ENCODE data around the gene PTPRG.

The PTPRG gene

GRCh38 chr3:62178739-62179600 is 617.6 kb downstream of the PTPRG start:
- Histone ChIP-seq H3K9me2 (replicated peaks; ENCODE audit: low read depth, low read length) (no peaks in the 10 kb centered on the region), H3F3A (ENCODE audit: low read depth) (no peaks in the 10 kb centered on the region), H3K79me2 (ENCODE audit: insufficient read depth, low read length) (no peaks in the 10 kb centered on the region), H3K9me3 (ENCODE audit: insufficient read depth, low read depth, low read length) (no peaks in the 10 kb centered on the region), H3K9ac (ENCODE audit: low read depth, low read length, poor library complexity, severe bottlenecking) (no peak overlapping the region), H3K4me1 (ENCODE audit: insufficient read depth, low read length, poor library complexity, severe bottlenecking) (no peaks in the 10 kb centered on the region), H3K4me2 (ENCODE audit: low read depth, low read length, poor library complexity, severe bottlenecking) (no peak overlapping the region), H3K36me3 (ENCODE audit: insufficient read depth, low read length) (no peaks in the 10 kb centered on the region), H4K20me1 (ENCODE audit: insufficient read depth, low read length, poor library complexity, severe bottlenecking) (no peaks in the 10 kb centered on the region), H2AFZ (ENCODE audit: low read length) (no peak overlapping the region), H3K27me3 (ENCODE audit: insufficient read depth, low read length, poor library complexity, severe bottlenecking) (no peaks in the 10 kb centered on the region), H3K4me3 (ENCODE audit: low read length, poor library complexity, severe bottlenecking) (no peak overlapping the region)
- TF ChIP-seq CTCF (conservative IDR thresholded peaks at IDR 0.05; ENCODE audit: low read length) = no peak

- no peak overlapping the region for H2AFZ ChIP-seq (ENCODE audit: low read length)
- H3K79me2 ChIP-seq (ENCODE audit: insufficient read depth, low read length) = no peaks in the 10 kb centered on the region
- H4K20me1 ChIP-seq (ENCODE audit: insufficient read depth, low read length, poor library complexity, severe bottlenecking) = no peaks in the 10 kb centered on the region
- H3F3A ChIP-seq (ENCODE audit: low read depth) = no peaks in the 10 kb centered on the region
- H3K36me3 ChIP-seq (ENCODE audit: insufficient read depth, low read length) = no peaks in the 10 kb centered on the region
- no peaks in the 10 kb centered on the region for H3K9me3 ChIP-seq (ENCODE audit: insufficient read depth, low read depth, low read length)
- TF ChIP-seq EZH2phosphoT487 (IDR thresholded peaks at IDR 0.05; ENCODE audit: borderline replicate concordance) = no peak
- no peak for TF ChIP-seq CTCF (conservative IDR thresholded peaks at IDR 0.05; ENCODE audit: low read length)
- no peak overlapping the region for H3K9ac ChIP-seq (ENCODE audit: low read depth, low read length, poor library complexity, severe bottlenecking)
- no peaks in the 10 kb centered on the region for H3K4me1 ChIP-seq (ENCODE audit: insufficient read depth, low read length, poor library complexity, severe bottlenecking)
- H3K4me2 ChIP-seq (ENCODE audit: low read depth, low read length, poor library complexity, severe bottlenecking) = no peak overlapping the region
- no peaks in the 10 kb centered on the region for H3K9me2 ChIP-seq (replicated peaks; ENCODE audit: low read depth, low read length)
- H3K4me3 ChIP-seq (ENCODE audit: low read length, poor library complexity, severe bottlenecking) = no peak overlapping the region
- no peaks in the 10 kb centered on the region for H3K27me3 ChIP-seq (ENCODE audit: insufficient read depth, low read length, poor library complexity, severe bottlenecking)
Measured at GRCh38 chr3:62180514-62180913, 619.1 kb downstream of the PTPRG start.

- Histone ChIP-seq H4K20me1 (ENCODE audit: insufficient read depth, low read length, poor library complexity, severe bottlenecking) (no peaks in the 10 kb centered on the region), H3K4me2 (ENCODE audit: low read depth, low read length, poor library complexity, severe bottlenecking) (no peak overlapping the region), H3F3A (ENCODE audit: low read depth) (no peaks in the 10 kb centered on the region), H3K9me2 (replicated peaks; ENCODE audit: low read depth, low read length) (no peaks in the 10 kb centered on the region), H3K9me3 (ENCODE audit: insufficient read depth, low read depth, low read length) (no peaks in the 10 kb centered on the region), H3K4me1 (ENCODE audit: insufficient read depth, low read length, poor library complexity, severe bottlenecking) (no peaks in the 10 kb centered on the region), H3K9ac (ENCODE audit: low read depth, low read length, poor library complexity, severe bottlenecking) (no peak overlapping the region), H3K79me2 (ENCODE audit: insufficient read depth, low read length) (no peaks in the 10 kb centered on the region), H3K36me3 (ENCODE audit: insufficient read depth, low read length) (no peaks in the 10 kb centered on the region), H3K27me3 (ENCODE audit: insufficient read depth, low read length, poor library complexity, severe bottlenecking) (no peaks in the 10 kb centered on the region), H2AFZ (ENCODE audit: low read length) (no peak overlapping the region), H3K4me3 (ENCODE audit: low read length, poor library complexity, severe bottlenecking) (no peak overlapping the region)
- TF ChIP-seq EZH2phosphoT487 (IDR thresholded peaks at IDR 0.05; ENCODE audit: borderline replicate concordance) = no peak
- TF ChIP-seq CTCF (conservative IDR thresholded peaks at IDR 0.05; ENCODE audit: low read length) = no peak
Measured at GRCh38 chr3:62183087-62183486, 621.7 kb downstream of the PTPRG start.

Data from Loucy (cell line).